Immature natural killer cell (primary cell): ENCODE results near the gene MYL9. TPM values are rescaled to one million over a fixed set of nuclear protein-coding genes. Genes with fewer than 3 reads are reported as not detected.

ENCODE experiments used
- DNase-seq, 3 donors: peaks; one replicate each; pipeline ENCODE4 v3.0.0; 2022; ENCODE audit warnings: mixed read lengths in 1 of 3
- H3K27ac Mint-ChIP-seq, 6 donors: one replicate each; pipeline ENCODE4 v1.8.0; 2020; ENCODE audit warnings: mixed read lengths in 6 of 6, mild to moderate bottlenecking in 5 of 6, inconsistent platforms in 4 of 6, moderate library complexity in 3 of 6
- H3K27me3 Mint-ChIP-seq, 3 donors: one replicate each; pipeline ENCODE4 v1.8.0; 2020 to 2021; ENCODE audit warnings: low read depth in 3 of 3, mild to moderate bottlenecking in 3 of 3, mixed read lengths in 3 of 3, moderate library complexity in 3 of 3, inconsistent platforms in 1 of 3
- H3K36me3 Mint-ChIP-seq, 3 donors: one replicate each; pipeline ENCODE4 v1.8.0; 2020; ENCODE audit warnings: mixed read lengths in 3 of 3, inconsistent platforms in 2 of 3, mild to moderate bottlenecking in 2 of 3
- H3K4me1 Mint-ChIP-seq, 2 donors: one replicate each; pipeline ENCODE4 v1.8.0; 2020; ENCODE audit warnings: inconsistent platforms in 2 of 2, mild to moderate bottlenecking in 2 of 2, mixed read lengths in 2 of 2, moderate library complexity in 1 of 2
- H3K4me3 Mint-ChIP-seq, 5 donors: one replicate each; pipeline ENCODE4 v1.8.0; 2020; ENCODE audit warnings: mild to moderate bottlenecking in 5 of 5, mixed read lengths in 5 of 5, inconsistent platforms in 3 of 5, moderate library complexity in 3 of 5
- H3K9me3 Mint-ChIP-seq, 6 donors: one replicate each; pipeline ENCODE4 v1.8.0; 2020; ENCODE audit warnings: mild to moderate bottlenecking in 6 of 6, mixed read lengths in 6 of 6, inconsistent platforms in 4 of 6, moderate library complexity in 3 of 6
- polyA plus RNA-seq, 3 donors: library from polyadenylated mRNA; unstranded; fragments of 300-500 nt; fragmentation: Illumina TruSeq; gene quantifications; one replicate each; pipeline ENCODE4 v1.2.3, GENCODE V29; 2021

Gene MYL9
- polyA plus RNA-seq, 3 donors from 2014 or later, result 0.10 to 2.7 (median 0.48) TPM

DNA sequence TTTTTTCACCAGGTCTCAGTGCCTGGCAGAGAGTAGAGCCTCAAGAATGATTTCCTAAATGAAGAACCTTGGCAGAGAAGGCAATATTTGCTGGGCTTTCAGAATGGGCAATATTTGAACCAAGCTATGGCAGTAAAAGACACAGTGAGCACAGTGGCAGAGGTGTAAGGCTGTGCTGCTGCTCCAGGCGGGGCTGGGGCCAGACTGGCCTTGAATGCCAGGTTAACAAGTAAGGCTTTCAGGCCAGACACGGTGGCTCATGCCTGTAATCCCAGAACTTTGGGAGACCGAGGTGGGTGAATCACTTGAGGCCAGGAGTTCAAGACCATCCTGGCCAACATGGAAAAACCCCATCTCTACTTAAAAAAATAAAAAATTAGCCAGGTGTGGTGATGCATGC is 8.5 kb upstream of the MYL9 start:
- no peak for DNase-seq
- H3K9me3 Mint-ChIP-seq, result no peaks in the 10 kb centered on the region
- peaks cover 0 to 5% (median 1%) of the 10 kb centered on the region in 3 donors for H3K27me3 Mint-ChIP-seq
- no peak overlapping the region for H3K4me3 Mint-ChIP-seq
- H3K4me1 Mint-ChIP-seq, result no peaks in the 10 kb centered on the region
- H3K27ac Mint-ChIP-seq, result peak overlapping the region in 1 of 6 donors; percentile 55
- no peaks in the 10 kb centered on the region for H3K36me3 Mint-ChIP-seq

DNA sequence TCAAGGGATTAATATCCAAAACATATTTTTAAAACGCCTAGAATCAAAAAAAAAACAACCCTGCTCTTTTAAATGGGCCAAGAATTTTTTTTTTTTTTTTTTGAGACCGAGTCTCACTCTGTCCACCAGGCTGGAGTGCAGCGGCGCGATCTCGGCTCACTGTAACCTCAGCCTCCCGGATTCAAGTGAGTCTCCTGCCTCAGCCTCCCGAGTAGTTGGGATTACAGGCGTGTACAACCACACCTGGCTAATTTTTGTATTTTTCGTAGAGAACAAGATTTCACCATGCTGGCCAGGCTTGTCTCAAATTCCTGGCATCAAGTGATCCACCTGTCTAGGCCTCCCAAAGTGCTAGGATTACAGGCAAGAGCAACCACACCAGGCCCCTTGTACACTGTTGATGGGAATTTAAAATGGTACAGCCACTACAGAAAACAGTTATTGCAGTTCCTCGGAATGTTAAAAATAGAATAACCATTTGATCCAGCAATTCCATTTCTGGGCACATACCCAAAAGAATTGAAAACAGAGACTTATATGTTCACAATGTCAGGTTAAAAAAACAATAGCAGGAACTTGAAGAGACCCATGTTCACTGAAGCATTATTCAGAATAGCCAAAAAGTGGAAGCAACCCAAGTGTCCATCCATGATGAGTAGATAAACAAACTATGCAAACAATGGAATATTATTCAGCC is 3.1 kb upstream of the MYL9 start:
- Mint-ChIP-seq H3K9me3 (no peaks in the 10 kb centered on the region), H3K4me3 (no peak overlapping the region), H3K4me1 (peaks cover 0 to 4% of the 10 kb centered on the region in 2 donors), H3K27me3 (peaks cover 0 to 3% (median 1%) of the 10 kb centered on the region in 3 donors), H3K36me3 (no peaks in the 10 kb centered on the region), H3K27ac (no peak overlapping the region)
- DNase-seq, result no peak

DNA sequence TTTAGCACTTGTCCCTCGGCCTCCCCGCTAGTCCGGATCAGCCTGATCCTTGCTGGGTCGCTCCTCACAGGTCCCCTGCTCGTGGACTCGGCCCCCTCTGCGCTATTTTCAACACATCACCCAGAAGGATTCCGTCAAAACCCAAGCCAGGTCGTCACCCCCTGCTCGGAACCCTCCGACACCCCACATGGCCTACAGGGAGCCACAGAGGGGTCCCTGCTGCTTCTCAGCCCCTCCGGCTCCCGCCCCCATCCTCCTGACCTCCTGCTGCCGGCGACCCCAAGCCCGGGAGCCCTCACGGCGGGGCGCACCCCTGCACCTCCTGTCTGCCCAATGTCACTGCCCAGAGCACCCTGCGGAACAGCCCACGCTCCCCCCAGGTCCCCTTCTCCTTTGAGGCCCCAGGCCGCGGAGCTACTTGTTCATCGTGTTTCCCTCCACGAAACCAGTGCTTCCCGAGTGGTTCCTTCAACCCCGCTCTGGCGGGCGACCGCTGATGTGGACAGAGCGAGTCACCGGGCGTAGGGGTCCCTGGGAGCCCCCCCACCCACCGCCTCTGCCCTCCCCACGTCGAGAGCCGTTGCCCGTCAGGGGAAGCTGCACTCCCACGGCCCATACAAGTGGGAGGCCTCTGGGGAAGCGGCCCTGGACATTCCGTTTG is 638 bp upstream of the MYL9 start:
- peaks cover 0 to 3% (median 2%) of the 10 kb centered on the region in 3 donors for H3K27me3 Mint-ChIP-seq
- H3K9me3 Mint-ChIP-seq, result no peaks in the 10 kb centered on the region
- no peaks in the 10 kb centered on the region for H3K36me3 Mint-ChIP-seq
- no peak for DNase-seq
- peak overlapping the region in 3 of 5 donors; percentile 40 to 53 (median 46) for H3K4me3 Mint-ChIP-seq
- H3K27ac Mint-ChIP-seq, result peak overlapping the region in 2 of 6 donors; percentile 10 to 58
- peaks cover 0 to 4% of the 10 kb centered on the region in 2 donors for H3K4me1 Mint-ChIP-seq

DNA sequence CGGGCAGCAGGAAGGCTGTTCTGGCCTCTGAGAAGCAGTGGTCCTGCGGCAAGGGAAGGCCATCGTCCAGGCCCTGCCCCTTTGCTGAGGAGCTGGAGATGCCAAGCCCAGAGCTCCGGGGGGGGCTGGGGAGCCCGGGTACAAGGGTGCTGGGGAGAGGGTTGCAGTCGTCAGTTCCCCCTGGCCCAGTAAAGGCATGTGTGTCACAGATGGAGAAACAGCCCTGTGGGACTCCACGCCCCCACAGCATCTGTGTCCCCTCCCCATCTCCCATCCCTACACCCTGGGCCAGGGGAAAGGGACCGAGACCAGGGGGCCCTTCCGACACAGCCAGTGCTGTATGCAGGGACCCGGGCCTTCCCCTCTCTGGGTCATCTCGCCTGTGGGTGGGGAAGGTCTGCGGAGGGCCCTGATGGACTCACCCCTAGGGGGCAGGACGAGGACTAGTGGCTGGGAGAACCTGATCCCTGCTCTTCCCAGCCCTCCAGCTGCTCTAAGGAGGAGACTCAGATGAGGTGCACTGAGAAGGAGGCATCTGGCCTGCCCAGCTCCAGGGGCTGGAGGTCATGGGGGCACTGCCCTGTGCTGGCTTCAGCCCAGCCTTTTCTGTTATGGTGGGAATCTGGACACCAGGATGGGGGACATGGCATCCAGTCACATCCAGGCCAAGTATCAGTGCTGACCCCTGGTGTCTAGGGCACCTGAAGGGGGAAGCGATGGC is 609 bp downstream of the MYL9 start:
- H3K27ac Mint-ChIP-seq, result no peak overlapping the region
- peaks cover 0 to 4% of the 10 kb centered on the region in 2 donors for H3K4me1 Mint-ChIP-seq
- peak overlapping the region in 3 of 5 donors; percentile 10 to 53 (median 48) for H3K4me3 Mint-ChIP-seq
- no peak for DNase-seq
- peaks cover 0 to 3% (median 2%) of the 10 kb centered on the region in 3 donors for H3K27me3 Mint-ChIP-seq
- no peaks in the 10 kb centered on the region for H3K36me3 Mint-ChIP-seq
- H3K9me3 Mint-ChIP-seq, result no peaks in the 10 kb centered on the region

DNA sequence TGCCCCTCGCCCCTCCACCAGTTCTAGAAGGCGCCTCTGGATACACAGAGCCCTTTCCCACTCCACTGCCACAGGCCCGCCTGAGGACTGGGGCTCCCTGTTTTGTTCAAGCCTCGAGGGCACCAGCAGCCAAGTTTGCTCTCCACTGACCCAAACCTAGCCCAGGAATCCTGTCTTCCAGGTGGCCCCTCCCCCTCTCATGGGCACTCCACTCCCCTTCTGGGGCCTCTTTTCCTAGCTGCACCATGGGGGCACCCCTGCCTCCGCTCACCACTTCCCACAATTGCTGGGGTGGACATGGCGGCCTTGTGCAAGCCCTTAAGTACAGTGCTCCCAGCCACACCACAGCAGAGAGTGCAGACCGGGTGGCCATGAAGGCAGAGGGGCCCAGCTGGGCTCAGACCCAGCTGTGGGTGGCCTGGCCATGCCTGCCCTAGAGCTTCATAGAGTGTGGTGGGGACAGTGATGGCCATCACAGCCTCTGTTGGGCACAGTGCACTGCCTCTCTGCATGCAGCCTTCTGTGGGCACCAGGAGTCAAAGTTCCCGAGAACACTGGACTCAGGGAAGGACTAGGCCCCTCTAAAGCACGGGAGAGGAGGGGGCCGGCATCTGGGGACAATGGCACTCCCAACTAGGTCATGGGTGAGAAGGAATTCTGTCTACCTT is 1.3 kb downstream of the MYL9 start:
- peak overlapping the region in 1 of 6 donors; percentile 28 for H3K27ac Mint-ChIP-seq
- DNase-seq, result no peak
- no peak overlapping the region for H3K4me3 Mint-ChIP-seq

DNA sequence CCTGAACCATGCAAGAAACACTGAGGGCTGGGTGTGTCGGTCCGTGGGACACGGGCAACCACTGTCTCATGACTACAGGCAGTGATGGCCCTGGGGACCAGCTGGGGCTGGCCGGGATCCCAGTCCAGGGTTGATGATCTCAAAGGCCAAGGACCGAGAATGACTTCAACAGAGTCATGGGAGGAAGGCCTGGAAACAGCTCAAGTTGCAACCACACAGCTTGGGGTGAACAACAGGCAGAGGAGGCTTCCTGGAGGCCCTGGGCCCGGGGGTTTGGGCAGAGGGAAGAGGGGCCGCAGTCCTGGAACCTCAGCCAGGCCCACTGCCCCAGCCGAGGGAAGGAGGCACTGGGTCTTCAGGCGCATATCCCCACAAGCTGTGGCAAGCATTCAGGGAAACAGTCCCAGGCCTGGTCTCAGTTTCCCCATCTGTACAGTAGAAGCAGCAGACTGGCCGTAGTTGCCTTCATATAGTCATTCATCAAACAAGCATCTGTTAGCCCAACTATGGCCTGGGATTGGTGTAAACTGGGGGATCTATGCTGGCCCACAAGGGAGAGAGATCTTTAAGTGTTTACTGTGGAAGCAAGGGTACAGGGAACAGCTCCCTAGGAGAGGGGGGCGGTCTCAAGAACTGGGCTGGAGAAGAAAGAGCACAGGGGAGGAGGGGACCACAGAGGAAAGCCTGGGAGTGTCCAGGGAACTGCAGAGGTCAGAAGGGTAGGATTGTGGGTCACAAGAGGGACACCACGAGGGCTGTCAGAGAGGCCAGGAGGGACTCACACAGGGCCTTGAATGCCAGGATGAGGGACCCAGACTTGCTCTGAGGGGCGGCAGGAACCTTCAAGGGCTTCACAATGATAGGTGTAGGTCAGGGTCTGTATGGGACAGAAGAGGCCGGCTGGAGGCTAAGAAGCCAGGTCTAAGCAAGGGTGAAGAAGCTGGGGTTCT is 2.1 kb downstream of the MYL9 start:
- Mint-ChIP-seq H3K4me1 (peaks cover 0 to 4% of the 10 kb centered on the region in 2 donors), H3K27ac (peak overlapping the region in 3 of 6 donors; percentile 49 to 77 (median 50)), H3K4me3 (no peak overlapping the region), H3K27me3 (peaks cover 0 to 2% (median 2%) of the 10 kb centered on the region in 3 donors), H3K36me3 (no peaks in the 10 kb centered on the region), H3K9me3 (no peaks in the 10 kb centered on the region)
- DNase-seq, result no peak

More for the DNA sequence above, 1.3 kb downstream of the MYL9 start:
- Mint-ChIP-seq H3K9me3 (no peaks in the 10 kb centered on the region), H3K4me1 (peaks cover 0 to 4% of the 10 kb centered on the region in 2 donors), H3K27me3 (peaks cover 0 to 2% (median under 1%) of the 10 kb centered on the region in 3 donors), H3K36me3 (no peaks in the 10 kb centered on the region)

DNA sequence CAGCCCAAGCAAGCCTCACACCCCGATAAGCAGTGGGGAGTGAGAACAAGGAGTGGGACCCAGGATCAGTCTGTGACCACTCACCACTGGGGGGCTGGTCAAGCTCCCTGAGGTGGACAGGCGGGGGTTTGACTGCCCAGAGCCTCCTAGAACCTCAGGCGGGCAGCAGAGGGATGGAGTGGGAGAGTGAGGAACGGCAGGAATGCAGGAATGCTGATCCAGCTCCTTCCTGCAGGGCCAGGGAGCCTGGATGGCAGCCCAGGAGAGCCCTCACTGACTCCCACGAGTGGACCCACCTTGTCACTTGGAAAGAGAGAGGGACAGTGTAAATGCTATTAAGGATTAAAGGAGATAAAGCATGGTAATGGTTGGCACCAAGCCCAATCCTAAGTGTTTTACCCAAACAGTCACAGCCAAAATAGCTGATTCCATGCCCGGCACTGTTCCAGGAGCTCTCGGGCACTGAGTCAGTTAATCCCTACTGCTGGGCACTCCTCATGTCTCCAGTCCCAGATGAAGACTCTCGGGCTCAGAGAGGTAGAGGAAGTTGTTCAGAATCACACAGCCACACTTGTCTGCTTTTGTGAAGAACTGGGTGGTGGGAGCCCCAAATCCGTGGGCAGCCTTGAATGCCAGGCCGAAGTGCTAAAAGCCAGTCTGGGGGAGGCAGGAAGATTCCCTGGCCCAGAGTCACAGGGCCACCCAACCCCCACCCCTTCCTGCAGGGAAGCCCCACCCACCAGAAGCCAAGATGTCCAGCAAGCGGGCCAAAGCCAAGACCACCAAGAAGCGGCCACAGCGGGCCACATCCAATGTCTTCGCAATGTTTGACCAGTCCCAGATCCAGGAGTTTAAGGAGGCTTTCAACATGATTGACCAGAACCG is 3.1 kb downstream of the MYL9 start:
- H3K36me3 Mint-ChIP-seq, result no peaks in the 10 kb centered on the region
- no peak overlapping the region for H3K27ac Mint-ChIP-seq
- DNase-seq, result no peak
- no peak overlapping the region for H3K4me3 Mint-ChIP-seq
- H3K27me3 Mint-ChIP-seq, result peaks cover 0 to 2% (median 2%) of the 10 kb centered on the region in 3 donors
- peaks cover 0 to 4% of the 10 kb centered on the region in 2 donors for H3K4me1 Mint-ChIP-seq
- no peaks in the 10 kb centered on the region for H3K9me3 Mint-ChIP-seq

DNA sequence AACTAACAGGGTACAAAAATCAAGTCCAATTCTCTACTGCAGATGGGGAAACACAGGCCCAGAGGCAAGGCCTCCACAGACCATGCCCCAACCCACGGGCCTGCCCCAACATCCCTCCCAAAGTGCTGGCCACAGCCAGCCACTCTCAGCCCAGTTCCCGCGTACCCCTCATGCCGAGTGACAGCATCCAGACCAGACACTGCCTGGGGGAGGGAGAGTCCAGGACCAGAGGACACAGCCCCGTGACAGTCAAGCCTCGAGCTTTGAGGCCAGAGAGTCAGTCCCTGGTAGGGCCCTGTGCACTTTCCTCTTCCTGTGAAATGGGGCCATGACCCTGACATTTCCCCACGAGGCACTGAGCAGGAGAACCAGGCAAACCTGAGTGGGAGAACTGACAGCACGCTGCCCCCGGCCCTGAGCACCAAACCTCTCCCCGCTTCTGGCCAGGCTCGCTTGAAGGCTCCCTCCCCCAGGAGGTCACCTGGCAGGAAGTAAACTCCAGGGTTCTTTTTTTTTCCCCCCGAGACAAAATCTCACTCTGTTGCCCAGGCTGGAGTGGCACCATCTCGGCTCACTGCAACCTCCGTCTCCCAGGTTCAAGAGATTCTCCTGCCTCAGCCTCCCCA is 4.9 kb downstream of the MYL9 start:
- Mint-ChIP-seq H3K27me3 (peaks cover 0 to 2% (median 2%) of the 10 kb centered on the region in 3 donors), H3K4me1 (no peaks in the 10 kb centered on the region), H3K9me3 (no peaks in the 10 kb centered on the region), H3K27ac (peak overlapping the region in 1 of 6 donors; percentile 35), H3K4me3 (no peak overlapping the region), H3K36me3 (no peaks in the 10 kb centered on the region)
- no peak for DNase-seq

DNA sequence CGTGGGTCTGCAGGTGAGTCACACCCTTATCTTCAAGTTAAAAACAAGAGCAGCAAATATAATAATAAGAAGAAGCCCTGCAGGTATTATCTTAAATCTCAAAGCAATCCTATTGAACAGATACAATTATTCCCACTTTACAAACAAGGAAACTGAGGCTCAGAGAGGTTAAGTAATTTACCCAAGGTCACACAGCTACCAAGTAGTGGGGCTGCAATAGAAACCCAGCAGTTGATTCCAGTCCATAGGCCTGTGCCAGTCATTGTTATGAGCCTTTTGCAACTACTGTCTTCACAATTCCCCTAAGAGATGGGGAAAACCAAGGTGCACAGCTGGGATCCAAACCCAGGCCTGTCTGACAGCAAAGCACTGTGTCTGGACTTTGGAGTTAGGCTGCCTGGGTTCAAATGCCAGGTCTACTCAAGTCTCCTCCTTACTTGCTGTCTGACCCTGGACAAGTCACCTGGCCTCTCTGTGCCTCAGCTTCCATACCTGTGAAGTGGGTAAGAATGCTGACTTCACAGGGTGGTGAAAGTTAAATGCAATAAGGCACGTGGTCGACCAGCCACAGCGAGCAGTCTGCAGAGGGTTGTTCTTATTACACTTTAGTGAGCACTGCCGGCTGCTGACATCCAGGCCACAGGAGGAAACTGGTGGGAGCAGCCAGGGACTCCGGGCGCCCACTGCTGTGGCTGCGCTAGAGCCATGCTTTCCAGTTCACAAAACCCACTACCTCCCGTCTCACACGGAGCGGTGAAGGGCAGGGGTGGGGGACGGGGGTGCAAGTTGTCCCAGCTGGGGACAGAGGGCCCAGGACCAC is 6.1 kb downstream of the MYL9 start:
- Mint-ChIP-seq H3K36me3 (no peaks in the 10 kb centered on the region), H3K27ac (peak overlapping the region in 1 of 6 donors; percentile 19), H3K9me3 (no peaks in the 10 kb centered on the region), H3K4me1 (no peaks in the 10 kb centered on the region), H3K4me3 (no peak overlapping the region), H3K27me3 (peaks cover 0 to 2% (median 2%) of the 10 kb centered on the region in 3 donors)
- DNase-seq, result no peak

DNA sequence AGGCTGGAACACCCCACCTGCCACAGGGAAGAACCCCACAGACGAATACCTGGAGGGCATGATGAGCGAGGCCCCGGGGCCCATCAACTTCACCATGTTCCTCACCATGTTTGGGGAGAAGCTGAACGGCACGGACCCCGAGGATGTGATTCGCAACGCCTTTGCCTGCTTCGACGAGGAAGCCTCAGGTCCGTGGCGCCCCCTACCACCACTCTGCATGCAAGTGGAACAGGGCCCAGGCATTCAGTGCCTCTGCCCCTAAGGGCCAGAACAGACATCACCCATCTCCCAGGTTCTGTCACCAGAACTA is 6.6 kb downstream of the MYL9 start:
- Mint-ChIP-seq H3K27me3 (peaks cover 2 to 3% (median 2%) of the 10 kb centered on the region in 3 donors), H3K27ac (no peak overlapping the region), H3K9me3 (no peaks in the 10 kb centered on the region), H3K4me1 (no peaks in the 10 kb centered on the region), H3K4me3 (no peak overlapping the region), H3K36me3 (no peaks in the 10 kb centered on the region)
- DNase-seq, result no peak
